SK-N-SH (cell line): ENCODE results near the gene SSTR3. TPM values are rescaled to one million over a fixed set of nuclear protein-coding genes. Genes with fewer than 3 reads are reported as not detected.

Experiments
- CTCF ChIA-PET: fragments of 300-600, 350-600 bp; formaldehyde crosslinking; extraction: SDS; loops from one replicate; lab custom pipeline; 2021; lab: Yijun Ruan, JAX
- POLR2A ChIA-PET: fragments of 350-600 bp; sonication (Branson Sonifier 250); formaldehyde crosslinking; extraction: SDS; loops from one replicate; lab custom pipeline; 2020; ENCODE audit warnings: antibody characterized with exemption, inconsistent platforms; lab: Yijun Ruan, JAX
- DNase-seq: peaks from one replicate; pipeline ENCODE4 v3.0.0; 2012
- H2AFZ ChIP-seq: fragments of 200-600 bp; sonication (generic); 2 replicates; pipeline ENCODE4 v1.8.1; 2016; ENCODE audit warnings: antibody characterized with exemption, mild to moderate bottlenecking, low read depth
- H3F3A ChIP-seq: fragments of 200-600 bp; sonication (generic); replicated peaks from 2 replicates; pipeline ENCODE3; 2016; ENCODE audit warnings: antibody characterized with exemption, mild to moderate bottlenecking; ENCODE audit not compliant: insufficient read depth
- H3K27ac ChIP-seq, 2 experiments: fragments of 200-500 bp in 1 of 2; fragments of 200-600 bp in 1 of 2; sonication (Bioruptor generic) in 1 of 2; sonication (generic), shearing (Covaris generic) in 1 of 2; 2 replicates each; pipeline versions ENCODE4 v1.5.1 to v1.6.1; 2014 to 2016; ENCODE audit warnings: low read depth in 2 of 2, inconsistent platforms in 1 of 2, low read length in 1 of 2, mild to moderate bottlenecking in 1 of 2, mixed read lengths in 1 of 2
- H3K27me3 ChIP-seq: fragments of 200-600 bp; sonication (generic), shearing (Covaris generic); 2 replicates; pipeline ENCODE4 v1.6.1; 2016; ENCODE audit warnings: mixed run types; ENCODE audit not compliant: insufficient read depth
- H3K36me3 ChIP-seq, 2 experiments: fragments of 200-500 bp in 1 of 2; fragments of 200-600 bp in 1 of 2; sonication (Bioruptor generic) in 1 of 2; sonication (generic) in 1 of 2; replicated peaks in 1 of 2; 2 replicates each; pipeline versions ENCODE3 to v1.5.1; 2014 to 2016; ENCODE audit warnings: low read length in 1 of 2, mild to moderate bottlenecking in 1 of 2; ENCODE audit not compliant: insufficient read depth in 2 of 2, control insufficient read depth in 1 of 2
- H3K4me1 ChIP-seq, 2 experiments: fragments of 200-500 bp in 1 of 2; fragments of 200-600 bp in 1 of 2; sonication (Bioruptor generic) in 1 of 2; sonication (generic), shearing (Covaris generic) in 1 of 2; 2 replicates each; pipeline versions ENCODE4 v1.5.1 to v1.6.1; 2014 to 2016; ENCODE audit warnings: low read depth in 1 of 2, low read length in 1 of 2, mixed run types in 1 of 2; ENCODE audit not compliant: insufficient read depth in 2 of 2, control insufficient read depth in 1 of 2
- H3K4me2 ChIP-seq: fragments of 200-600 bp; sonication (generic), shearing (Covaris generic); 2 replicates; pipeline ENCODE4 v1.6.1; 2017; ENCODE audit warnings: mixed run types
- H3K4me3 ChIP-seq, 2 experiments: fragments of 200-500 bp in 1 of 2; fragments of 200-600 bp in 1 of 2; sonication (Bioruptor generic) in 1 of 2; sonication (generic), shearing (Covaris generic) in 1 of 2; 2 replicates each; pipeline versions ENCODE4 v1.5.1 to v1.8.1; 2014 to 2016; ENCODE audit warnings: low read depth in 2 of 2, inconsistent platforms in 1 of 2, low read length in 1 of 2, mild to moderate bottlenecking in 1 of 2, mixed read lengths in 1 of 2, moderate library complexity in 1 of 2
- H3K79me2 ChIP-seq: fragments of 200-600 bp; sonication (generic); 2 replicates; pipeline ENCODE4 v1.8.1; 2017; ENCODE audit warnings: mild to moderate bottlenecking; ENCODE audit not compliant: insufficient read depth
- H3K9ac ChIP-seq: fragments of 200-600 bp; sonication (generic); 2 replicates; pipeline ENCODE4 v1.6.1; 2017; ENCODE audit warnings: mixed run types
- H3K9me2 ChIP-seq: fragments of 200-600 bp; sonication (generic); 2 replicates; pipeline ENCODE4 v1.6.1; 2017; ENCODE audit warnings: mixed run types
- H3K9me3 ChIP-seq: fragments of 200-600 bp; sonication (generic); 2 replicates; pipeline ENCODE4 v1.6.1; 2017; ENCODE audit warnings: mixed run types, mild to moderate bottlenecking, moderate library complexity
- H4K20me1 ChIP-seq: fragments of 200-600 bp; sonication (generic); 2 replicates; pipeline ENCODE4 v1.6.1; 2017; ENCODE audit warnings: mild to moderate bottlenecking, mixed run types; ENCODE audit not compliant: insufficient read depth
- ELF1 ChIP-seq: IDR thresholded peaks from 2 replicates; pipeline ENCODE4 v1.4.0; 2012
- FOXJ3 ChIP-seq: sonication (generic); formaldehyde crosslinking; IDR thresholded peaks from 2 replicates; pipeline ENCODE4 v1.5.1; 2020; ENCODE audit warnings: mild to moderate bottlenecking, missing genetic modification reagents
- GATA2 ChIP-seq: sonication (generic); formaldehyde crosslinking; IDR thresholded peaks from 2 replicates; pipeline ENCODE4 v1.5.0; 2020; ENCODE audit warnings: mild to moderate bottlenecking, missing genetic modification reagents
- IRF3 ChIP-seq: fragments of 150-350 bp; IDR thresholded peaks from 2 replicates; pipeline ENCODE4 v1.6.1; 2016; ENCODE audit warnings: mild to moderate bottlenecking, low read depth, low read length
- MEF2A ChIP-seq: IDR thresholded peaks from 2 replicates; pipeline ENCODE4 v1.4.0; 2012; ENCODE audit warnings: low read depth, borderline replicate concordance
- NFIC ChIP-seq: IDR thresholded peaks from 2 replicates; pipeline ENCODE4 v1.4.0; 2012; ENCODE audit warnings: borderline replicate concordance
- RAD21 ChIP-seq: IDR thresholded peaks from 2 replicates; pipeline ENCODE4 v1.6.1; 2012; ENCODE audit warnings: mild to moderate bottlenecking, low read length
- RCOR1 ChIP-seq: fragments of 150-350 bp; IDR thresholded peaks from 2 replicates; pipeline ENCODE4 v1.6.1; 2017; ENCODE audit warnings: antibody characterized with exemption, low read length
- REST ChIP-seq: IDR thresholded peaks from 2 replicates; pipeline ENCODE4 v1.6.1; 2012; ENCODE audit warnings: mild to moderate bottlenecking, low read depth, low read length, moderate library complexity
- RFX5 ChIP-seq: IDR thresholded peaks from 2 replicates; pipeline ENCODE4 v1.6.1; 2012; ENCODE audit warnings: mild to moderate bottlenecking, improper control_type of control experiment, low read length
- SMC3 ChIP-seq: IDR thresholded peaks from 2 replicates; pipeline ENCODE4 v1.6.1; 2012; ENCODE audit warnings: low read depth, low read length, improper control_type of control experiment
- TAF1 ChIP-seq: IDR thresholded peaks from 2 replicates; pipeline ENCODE4 v1.6.1; 2012; ENCODE audit warnings: low read depth, mild to moderate bottlenecking, low read length, moderate library complexity, borderline replicate concordance
- USF2 ChIP-seq: fragments of 150-350 bp; IDR thresholded peaks from 2 replicates; pipeline ENCODE4 v1.6.1; 2017; ENCODE audit warnings: antibody characterized with exemption, low read length, low read depth, borderline replicate concordance
- ZBTB33 ChIP-seq: IDR thresholded peaks from 2 replicates; pipeline ENCODE4 v1.4.0; 2012; ENCODE audit warnings: low read depth, borderline replicate concordance
- WGBS: methylation state at CpG from one replicate; pipeline ENCODE4 v1.1.6; 2017; ENCODE audit warnings: low lambda C conversion rate; 5-methylcytosine and 5-hydroxymethylcytosine counted together
- polyA plus RNA-seq, 3 experiments: library from polyadenylated mRNA; depleted of rRNA; stranded (reverse); fragments of >200 nt; gene quantifications; 2 replicates each; pipeline ENCODE4 v1.2.3, GENCODE V29; 2012

SSTR3 gene
- polyA plus RNA-seq, 1 of the 3 experiments (the other 2 are of a cell fraction): not detected

- Histone ChIP-seq H4K20me1 (no peaks in the 10 kb centered on the region), H3K4me2 (no peak overlapping the region), H3K9me3 (no peaks in the 10 kb centered on the region), H3K36me3 (no peaks in the 10 kb centered on the region), H3K79me2 (no peaks in the 10 kb centered on the region), H3K4me1 (peaks cover 0 to 23% of the 10 kb centered on the region in 2 experiments; a peak in 1 of 4 replicates), H3K27me3 (no peaks in the 10 kb centered on the region), H3F3A (no peaks in the 10 kb centered on the region), H3K9me2 (no peaks in the 10 kb centered on the region), H3K9ac (no peak overlapping the region), H3K27ac (no peak overlapping the region), H3K4me3 (no peak overlapping the region), H2AFZ (no peak overlapping the region)
- ChIA-PET CTCF (interaction anchor here (1.4 to 19.4 kb wide), 2 partner anchors 9 to 27 kb away, joined by 3 to 190 read pairs; no protein-coding TSS in a partner anchor), POLR2A (no interaction called here)
- WGBS: 81% methylated on average over 12 of the region's 14 CpGs
- DNase-seq: peak; percentile 6
- TF ChIP-seq FOXJ3 (CRISPR knock-in tag) (no peak), MEF2A (no peak), TAF1 (no peak), ELF1 (no peak), GATA2 (no peak), ZBTB33 (no peak), RFX5 (no peak), USF2 (no peak), SMC3 (no peak)
- TF ChIP-seq, all 33 proteins: peak for 0
Observed at GRCh38 chr22:37172266-37173245, 39.7 kb downstream of the SSTR3 start.

GRCh38 chr22:37171662-37172061, 40.6 kb downstream of the SSTR3 start:
- Histone ChIP-seq H3K4me1 (peaks cover 0 to 16% of the 10 kb centered on the region in 2 experiments; a peak in 1 of 4 replicates), H2AFZ (no peak overlapping the region), H3K36me3 (no peaks in the 10 kb centered on the region), H3K9ac (no peak overlapping the region), H3K4me3 (no peak overlapping the region), H3K27ac (no peak overlapping the region), H3K9me3 (no peaks in the 10 kb centered on the region), H3F3A (no peaks in the 10 kb centered on the region), H3K27me3 (no peaks in the 10 kb centered on the region), H4K20me1 (no peaks in the 10 kb centered on the region)
- peak; percentile 1 for DNase-seq
- ChIA-PET POLR2A (no interaction called here), CTCF (interaction anchor here (19.4 kb wide), 1 partner anchor 28 kb away, joined by 190 read pairs; no protein-coding TSS in a partner anchor)
- 73% methylated on average over 5 of the region's 5 CpGs for WGBS
- TF ChIP-seq REST: no peak
- no peak for TF ChIP-seq IRF3
- no peak for TF ChIP-seq GATA2
- no peak for TF ChIP-seq NFIC
- TF ChIP-seq RCOR1: no peak
- no peak for TF ChIP-seq RAD21
- TF ChIP-seq RFX5: no peak
- no peak for TF ChIP-seq USF2
- TF ChIP-seq, all 33 proteins: peak for 0
- no peaks in the 10 kb centered on the region for H3K79me2 ChIP-seq
- H3K9me2 ChIP-seq: no peaks in the 10 kb centered on the region
- no peak overlapping the region for H3K4me2 ChIP-seq
